GM18907 (cell line): ENCODE data around the gene FILIP1L.

Source experiments
- ATAC-seq: cut with Tn5 transposase; IDR thresholded peaks from one replicate; pipeline ENCODE4 v1.9.1; 2021; ENCODE audit warnings: mild to moderate bottlenecking, moderate library complexity; ENCODE audit not compliant: unreplicated experiment

The FILIP1L gene

GRCh38 chr3:99873269-99874102, 240.8 kb downstream of the FILIP1L start:
- ATAC-seq = no peak

GRCh38 chr3:99872923-99873254, 241.4 kb downstream of the FILIP1L start:
- ATAC-seq = peak; percentile 69

GRCh38 chr3:99871231-99872045, 242.9 kb downstream of the FILIP1L start:
- ATAC-seq = no peak

GRCh38 chr3:99870712-99871111, 243.6 kb downstream of the FILIP1L start:
- no peak for ATAC-seq

- no peak for ATAC-seq
Observed at GRCh38 chr3:99869621-99870020, 244.7 kb downstream of the FILIP1L start.

- ATAC-seq = no peak
Observed at GRCh38 chr3:99868311-99868646, 246.0 kb downstream of the FILIP1L start.

GRCh38 chr3:99867594-99868310, 246.5 kb downstream of the FILIP1L start:
- no peak for ATAC-seq

- ATAC-seq = peak; percentile 40
Observed at GRCh38 chr3:99866261-99866761, 248.0 kb downstream of the FILIP1L start.

GRCh38 chr3:99865321-99865720, 249.0 kb downstream of the FILIP1L start:
- ATAC-seq = no peak

GRCh38 chr3:99864289-99864688, 250.0 kb downstream of the FILIP1L start:
- no peak for ATAC-seq

- ATAC-seq = peak; percentile 44
Observed at GRCh38 chr3:99863588-99863987, 250.7 kb downstream of the FILIP1L start.

GRCh38 chr3:99863002-99863401, 251.3 kb downstream of the FILIP1L start:
- ATAC-seq = no peak

GRCh38 chr3:99862208-99862607, 252.1 kb downstream of the FILIP1L start:
- ATAC-seq = no peak

- no peak for ATAC-seq
Observed at GRCh38 chr3:99861216-99861615, 253.1 kb downstream of the FILIP1L start.

GRCh38 chr3:99859825-99860224, 254.5 kb downstream of the FILIP1L start:
- no peak for ATAC-seq

GRCh38 chr3:99858469-99858868, 255.8 kb downstream of the FILIP1L start:
- ATAC-seq = no peak

GRCh38 chr3:99857278-99857677, 257.0 kb downstream of the FILIP1L start:
- ATAC-seq = no peak

GRCh38 chr3:99856437-99857220, 257.7 kb downstream of the FILIP1L start:
- ATAC-seq = peak; percentile 52

GRCh38 chr3:99855900-99856299, 258.4 kb downstream of the FILIP1L start:
- no peak for ATAC-seq

- ATAC-seq = no peak
Observed at GRCh38 chr3:99854756-99855298, 259.5 kb downstream of the FILIP1L start.
